ENCODE data around the gene RPA3.

Gene RPA3

GRCh38 chr7:7719236-7719635 lies 829 bp upstream of the RPA3 start:
- Histone ChIP-seq H4K20me1 (ENCODE audit: insufficient read depth, low read length) (no peaks in the 10 kb centered on the region), H3K4me2 (ENCODE audit: low read length) (peak overlapping the region; percentile 54), H3K27me3 (ENCODE audit: low read depth, low read length) (no peaks in the 10 kb centered on the region), H3K36me3 (replicated peaks; ENCODE audit: low read depth, low read length) (no peaks in the 10 kb centered on the region), H3K4me3 (ENCODE audit: low read length) (no peak overlapping the region), H3K9me3 (ENCODE audit: insufficient read depth, low read length) (no peaks in the 10 kb centered on the region), H3K4me1 (ENCODE audit: low read length) (peaks cover 32% of the 10 kb centered on the region), H3K27ac (ENCODE audit: low read length) (no peak overlapping the region), H2AFZ (ENCODE audit: low read depth, low read length) (no peak overlapping the region), H3K79me2 (ENCODE audit: low read length) (no peaks in the 10 kb centered on the region), H3K9ac (ENCODE audit: low read length) (no peak overlapping the region)
- TF ChIP-seq CTCF (IDR thresholded peaks at IDR 0.05; ENCODE audit: low read depth, low read length) (no peak), EZH2phosphoT487 (IDR thresholded peaks at IDR 0.05; ENCODE audit: low read depth) (no peak)

- TF ChIP-seq CTCF (IDR thresholded peaks at IDR 0.05; ENCODE audit: low read depth, low read length), result no peak
- no peak for TF ChIP-seq EZH2phosphoT487 (IDR thresholded peaks at IDR 0.05; ENCODE audit: low read depth)
- H4K20me1 ChIP-seq (ENCODE audit: insufficient read depth, low read length), result no peaks in the 10 kb centered on the region
- H3K36me3 ChIP-seq (replicated peaks; ENCODE audit: low read depth, low read length), result no peaks in the 10 kb centered on the region
- no peaks in the 10 kb centered on the region for H3K79me2 ChIP-seq (ENCODE audit: low read length)
- H3K9me3 ChIP-seq (ENCODE audit: insufficient read depth, low read length), result no peaks in the 10 kb centered on the region
- H2AFZ ChIP-seq (ENCODE audit: low read depth, low read length), result no peak overlapping the region
- no peaks in the 10 kb centered on the region for H3K27me3 ChIP-seq (ENCODE audit: low read depth, low read length)
- peaks cover 4% of the 10 kb centered on the region for H3K4me1 ChIP-seq (ENCODE audit: low read length)
- no peak overlapping the region for H3K4me2 ChIP-seq (ENCODE audit: low read length)
- no peak overlapping the region for H3K27ac ChIP-seq (ENCODE audit: low read length)
- H3K4me3 ChIP-seq (ENCODE audit: low read length), result no peak overlapping the region
- H3K9ac ChIP-seq (ENCODE audit: low read length), result no peak overlapping the region
These were observed 4.7 kb downstream of the RPA3 start for GRCh38 chr7:7713730-7714129.

DNA sequence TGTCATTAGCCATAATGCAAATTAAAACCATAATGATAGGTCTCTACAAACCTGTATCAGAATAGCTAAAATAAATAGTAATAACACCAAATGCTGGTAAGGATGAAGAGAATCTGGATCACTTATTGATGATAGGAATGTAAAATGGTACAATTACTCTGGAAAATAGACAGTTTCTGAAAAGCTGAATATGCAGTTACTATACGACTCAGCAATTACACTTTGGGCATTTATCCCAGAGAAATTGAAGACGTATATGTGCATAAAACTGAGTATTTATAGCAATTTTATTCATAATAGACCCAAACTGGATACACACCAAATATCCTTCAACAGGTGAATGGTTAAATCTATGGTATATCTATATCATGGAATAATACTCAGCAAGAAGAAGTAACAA lies 7.9 kb downstream of the RPA3 start:
- Histone ChIP-seq H2AFZ (ENCODE audit: low read depth, low read length) (no peak overlapping the region), H3K4me2 (ENCODE audit: low read length) (no peak overlapping the region), H3K27me3 (ENCODE audit: low read depth, low read length) (peaks cover 16% of the 10 kb centered on the region), H3K27ac (ENCODE audit: low read length) (no peak overlapping the region), H3K4me1 (ENCODE audit: low read length) (peaks cover 15% of the 10 kb centered on the region), H3K4me3 (ENCODE audit: low read length) (no peak overlapping the region), H4K20me1 (ENCODE audit: insufficient read depth, low read length) (peaks cover 14% of the 10 kb centered on the region; the same call in 1 of the 2 replicates), H3K9ac (ENCODE audit: low read length) (no peak overlapping the region), H3K9me3 (ENCODE audit: insufficient read depth, low read length) (no peaks in the 10 kb centered on the region), H3K36me3 (replicated peaks; ENCODE audit: low read depth, low read length) (no peaks in the 10 kb centered on the region), H3K79me2 (ENCODE audit: low read length) (no peaks in the 10 kb centered on the region)
- TF ChIP-seq CTCF (IDR thresholded peaks at IDR 0.05; ENCODE audit: low read depth, low read length), result no peak
- TF ChIP-seq EZH2phosphoT487 (IDR thresholded peaks at IDR 0.05; ENCODE audit: low read depth), result no peak

GRCh38 chr7:7709291-7709690 lies 9.1 kb downstream of the RPA3 start:
- H3K9ac ChIP-seq (ENCODE audit: low read length), result no peak overlapping the region
- TF ChIP-seq CTCF (IDR thresholded peaks at IDR 0.05; ENCODE audit: low read depth, low read length) (no peak), EZH2phosphoT487 (IDR thresholded peaks at IDR 0.05; ENCODE audit: low read depth) (no peak)
- H4K20me1 ChIP-seq (ENCODE audit: insufficient read depth, low read length), result peaks cover 16% of the 10 kb centered on the region; the same call in 1 of the 2 replicates
- H3K9me3 ChIP-seq (ENCODE audit: insufficient read depth, low read length), result no peaks in the 10 kb centered on the region
- no peak overlapping the region for H3K27ac ChIP-seq (ENCODE audit: low read length)
- peaks cover 16% of the 10 kb centered on the region for H3K27me3 ChIP-seq (ENCODE audit: low read depth, low read length)
- H3K4me2 ChIP-seq (ENCODE audit: low read length), result no peak overlapping the region
- H3K4me3 ChIP-seq (ENCODE audit: low read length), result no peak overlapping the region
- no peak overlapping the region for H2AFZ ChIP-seq (ENCODE audit: low read depth, low read length)
- H3K4me1 ChIP-seq (ENCODE audit: low read length), result peaks cover 17% of the 10 kb centered on the region
- H3K36me3 ChIP-seq (replicated peaks; ENCODE audit: low read depth, low read length), result no peaks in the 10 kb centered on the region
- H3K79me2 ChIP-seq (ENCODE audit: low read length), result no peaks in the 10 kb centered on the region

Measured in OCI-LY3 (cell line).